Muscle of arm (tissue), 14 donors: Measurements from ENCODE around the gene ATP8B2. TPM values are rescaled to one million over a fixed set of nuclear protein-coding genes. Genes with fewer than 3 reads are reported as not detected.
"Not testable (repeated sequence)": the region's sequence is repeated elsewhere in the genome, so short reads cannot be mapped to it uniquely, and the experiment has no call there.

Source experiments
- DNase-seq: peaks from one replicate; pipeline ENCODE4 v3.0.0-alpha.2; 2013
- long read RNA-seq, 11 donors: transcript quantifications; one replicate each; lab custom pipeline, GENCODE V29; 2026
- polyA plus RNA-seq, 12 donors: library from polyadenylated mRNA; unstranded; fragments of 120-200 nt; gene quantifications; one replicate each; pipeline ENCODE4 v1.2.1, GENCODE V29; 2013; ENCODE audit not compliant: insufficient read length in 12 of 12

The ATP8B2 gene, protein sequence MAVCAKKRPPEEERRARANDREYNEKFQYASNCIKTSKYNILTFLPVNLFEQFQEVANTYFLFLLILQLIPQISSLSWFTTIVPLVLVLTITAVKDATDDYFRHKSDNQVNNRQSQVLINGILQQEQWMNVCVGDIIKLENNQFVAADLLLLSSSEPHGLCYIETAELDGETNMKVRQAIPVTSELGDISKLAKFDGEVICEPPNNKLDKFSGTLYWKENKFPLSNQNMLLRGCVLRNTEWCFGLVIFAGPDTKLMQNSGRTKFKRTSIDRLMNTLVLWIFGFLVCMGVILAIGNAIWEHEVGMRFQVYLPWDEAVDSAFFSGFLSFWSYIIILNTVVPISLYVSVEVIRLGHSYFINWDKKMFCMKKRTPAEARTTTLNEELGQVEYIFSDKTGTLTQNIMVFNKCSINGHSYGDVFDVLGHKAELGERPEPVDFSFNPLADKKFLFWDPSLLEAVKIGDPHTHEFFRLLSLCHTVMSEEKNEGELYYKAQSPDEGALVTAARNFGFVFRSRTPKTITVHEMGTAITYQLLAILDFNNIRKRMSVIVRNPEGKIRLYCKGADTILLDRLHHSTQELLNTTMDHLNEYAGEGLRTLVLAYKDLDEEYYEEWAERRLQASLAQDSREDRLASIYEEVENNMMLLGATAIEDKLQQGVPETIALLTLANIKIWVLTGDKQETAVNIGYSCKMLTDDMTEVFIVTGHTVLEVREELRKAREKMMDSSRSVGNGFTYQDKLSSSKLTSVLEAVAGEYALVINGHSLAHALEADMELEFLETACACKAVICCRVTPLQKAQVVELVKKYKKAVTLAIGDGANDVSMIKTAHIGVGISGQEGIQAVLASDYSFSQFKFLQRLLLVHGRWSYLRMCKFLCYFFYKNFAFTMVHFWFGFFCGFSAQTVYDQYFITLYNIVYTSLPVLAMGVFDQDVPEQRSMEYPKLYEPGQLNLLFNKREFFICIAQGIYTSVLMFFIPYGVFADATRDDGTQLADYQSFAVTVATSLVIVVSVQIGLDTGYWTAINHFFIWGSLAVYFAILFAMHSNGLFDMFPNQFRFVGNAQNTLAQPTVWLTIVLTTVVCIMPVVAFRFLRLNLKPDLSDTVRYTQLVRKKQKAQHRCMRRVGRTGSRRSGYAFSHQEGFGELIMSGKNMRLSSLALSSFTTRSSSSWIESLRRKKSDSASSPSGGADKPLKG
- 10 to 100 TPM in 11 of 12 donors, not detected in 1; 18.1 to 36.6 (median 24.9) TPM for polyA plus RNA-seq
- long read RNA-seq, donor 1, partial matches to known transcripts, result 0 of 1 reads
- long read RNA-seq, donor 1, other reads (novel, unspliced or antisense), result 0 of 1 reads
- long read RNA-seq, donor 2, result 0 reads
- long read RNA-seq, donor 3, result 0 reads
- long read RNA-seq, donor 4, partial matches to known transcripts, result 7 of 7 reads
- long read RNA-seq, donor 4, other reads (novel, unspliced or antisense), result 0 of 7 reads
- long read RNA-seq, donor 5, partial matches to known transcripts, result 0 of 2 reads
- long read RNA-seq, donor 5, other reads (novel, unspliced or antisense), result 0 of 2 reads
- long read RNA-seq, donor 6, result 0 reads
- long read RNA-seq, donor 7, result 0 reads
- long read RNA-seq, donor 8, result 0 reads
- long read RNA-seq, donor 9, partial matches to known transcripts, result 0 of 1 reads
- long read RNA-seq, donor 9, other reads (novel, unspliced or antisense), result 0 of 1 reads
- long read RNA-seq, donor 10, partial matches to known transcripts, result 24 of 24 reads
- long read RNA-seq, donor 10, other reads (novel, unspliced or antisense), result 0 of 24 reads
- long read RNA-seq, donor 11, result 0 reads

DNA sequence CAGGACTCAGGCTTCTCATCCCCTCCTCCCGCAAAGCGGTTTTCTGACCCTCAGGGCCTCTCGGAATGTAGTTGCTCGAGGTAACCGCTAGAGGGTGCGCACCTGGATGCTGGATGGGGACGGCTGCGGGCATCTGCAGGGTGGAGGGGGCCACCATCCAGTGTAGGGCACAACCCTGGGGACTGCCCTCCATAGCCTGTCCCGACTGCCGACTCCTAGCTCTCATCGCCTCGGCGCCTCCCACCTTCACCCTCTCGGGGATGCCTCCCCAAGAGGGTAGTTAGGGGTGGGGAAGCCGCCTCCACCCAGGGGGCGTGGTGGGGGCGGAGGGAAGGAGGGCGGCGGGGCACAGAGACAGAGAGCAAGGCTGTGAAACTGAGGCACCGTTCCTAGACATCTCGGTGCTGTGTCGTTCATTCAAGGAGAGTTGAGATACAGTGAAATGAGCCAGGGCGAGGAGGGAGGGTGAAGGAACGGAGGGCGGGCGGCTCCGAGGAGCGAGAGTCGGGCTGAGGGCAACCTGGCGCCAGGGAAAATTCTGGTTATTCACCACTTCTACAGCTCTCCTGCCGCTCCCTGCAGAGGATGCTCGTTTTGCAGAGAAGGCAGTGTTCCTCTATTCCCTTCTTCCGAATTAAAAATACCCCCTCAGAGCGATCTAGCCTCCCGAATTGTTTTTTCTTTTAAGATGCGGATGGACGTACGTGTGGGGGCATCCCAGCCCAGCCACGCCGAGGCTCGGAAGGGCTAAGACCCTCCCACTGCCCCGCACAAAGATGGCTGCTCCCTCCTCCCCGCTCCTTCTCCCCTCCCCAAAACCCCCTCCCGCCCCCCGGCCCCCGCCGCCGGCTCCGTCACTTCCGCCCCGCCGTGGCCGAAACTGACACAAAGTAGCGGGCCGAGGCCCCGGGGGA lies at the start of gene ATP8B2:
ATP8B2 (plus strand) TSS at position 857 of the 914 bp plus-strand sequence. CDS start 2,617 bp downstream, outside the sequence.
- peak; percentile 92 for DNase-seq

DNA sequence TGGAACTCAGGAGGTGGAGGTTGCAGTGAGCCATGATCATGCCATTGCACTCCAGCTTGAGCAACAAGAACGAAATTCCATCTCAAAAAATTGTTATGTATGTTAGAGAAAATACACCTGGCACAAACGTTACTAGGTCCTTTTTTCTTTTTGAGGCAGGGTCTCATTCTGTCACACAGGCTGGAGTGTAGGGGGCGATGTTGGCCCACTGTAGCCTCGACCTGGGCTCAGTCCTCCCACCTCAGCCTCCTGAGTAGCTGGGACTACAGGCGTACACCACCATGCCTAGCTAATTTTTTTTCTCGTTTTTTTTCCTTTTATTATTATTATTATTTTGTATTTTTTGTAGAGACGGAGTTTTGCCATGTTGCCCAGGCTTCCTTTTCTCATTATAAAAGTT lies 48.5 kb upstream of the ATP8B2 start:
- no peak for DNase-seq

DNA sequence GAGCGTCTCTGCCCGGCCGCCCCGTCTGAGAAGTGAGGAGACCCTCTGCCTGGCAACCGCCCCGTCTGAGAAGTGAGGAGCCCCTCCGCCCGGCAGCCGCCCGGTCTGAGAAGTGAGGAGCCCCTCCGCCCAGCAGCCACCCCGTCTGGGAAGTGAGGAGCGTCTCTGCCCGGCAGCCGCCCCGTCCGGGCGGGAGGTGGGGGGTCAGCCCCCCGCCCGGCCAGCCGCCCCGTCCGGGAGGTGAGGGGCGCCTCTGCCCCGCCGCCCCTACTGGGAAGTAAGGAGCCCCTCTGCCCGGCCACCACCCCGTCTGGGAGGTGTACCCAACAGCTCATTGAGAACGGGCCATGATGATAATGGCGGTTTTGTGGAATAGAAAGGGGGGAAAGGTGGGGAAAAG lies 37.7 kb upstream of the ATP8B2 start:
- DNase-seq, result not testable (repeated sequence)

DNA sequence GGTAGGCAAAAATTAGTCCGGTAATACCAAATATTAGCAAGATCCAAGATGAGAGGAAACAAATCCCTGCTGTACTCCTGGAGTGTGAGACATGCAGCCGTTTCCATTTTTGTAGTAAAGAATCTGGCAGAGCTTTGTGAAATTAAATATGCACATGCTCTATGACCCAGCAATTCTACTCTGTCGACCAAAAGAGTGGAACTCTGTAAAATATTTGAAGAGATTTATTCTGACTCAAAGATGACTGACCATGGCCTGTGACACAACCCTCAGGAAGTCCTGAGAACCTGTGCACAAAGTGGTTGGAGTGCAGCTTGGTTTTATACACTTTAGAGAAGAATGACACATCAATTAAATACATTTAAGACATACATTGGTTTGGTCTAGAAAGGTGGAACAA lies 36.7 kb upstream of the ATP8B2 start:
- no peak for DNase-seq

DNA sequence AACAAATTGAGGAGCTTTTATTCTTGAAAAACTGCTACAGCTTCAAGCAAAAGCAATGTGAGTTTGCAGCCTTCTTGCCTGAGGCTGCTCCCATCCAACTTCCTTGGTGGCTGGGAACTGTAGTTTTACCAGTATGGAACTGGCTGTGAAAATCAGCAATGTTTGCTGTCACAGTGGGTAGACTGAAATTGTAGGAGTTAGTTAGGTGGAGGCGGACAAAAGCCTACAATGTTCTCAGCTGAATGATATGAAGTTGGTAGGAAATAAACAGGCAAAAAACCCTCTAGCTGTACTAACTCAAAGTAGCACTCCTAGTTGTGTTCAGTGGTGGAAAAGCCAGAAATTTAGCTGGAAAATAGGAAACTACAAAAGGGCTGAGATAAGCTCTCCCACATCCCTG lies 34.4 kb upstream of the ATP8B2 start:
- DNase-seq, result no peak

DNA sequence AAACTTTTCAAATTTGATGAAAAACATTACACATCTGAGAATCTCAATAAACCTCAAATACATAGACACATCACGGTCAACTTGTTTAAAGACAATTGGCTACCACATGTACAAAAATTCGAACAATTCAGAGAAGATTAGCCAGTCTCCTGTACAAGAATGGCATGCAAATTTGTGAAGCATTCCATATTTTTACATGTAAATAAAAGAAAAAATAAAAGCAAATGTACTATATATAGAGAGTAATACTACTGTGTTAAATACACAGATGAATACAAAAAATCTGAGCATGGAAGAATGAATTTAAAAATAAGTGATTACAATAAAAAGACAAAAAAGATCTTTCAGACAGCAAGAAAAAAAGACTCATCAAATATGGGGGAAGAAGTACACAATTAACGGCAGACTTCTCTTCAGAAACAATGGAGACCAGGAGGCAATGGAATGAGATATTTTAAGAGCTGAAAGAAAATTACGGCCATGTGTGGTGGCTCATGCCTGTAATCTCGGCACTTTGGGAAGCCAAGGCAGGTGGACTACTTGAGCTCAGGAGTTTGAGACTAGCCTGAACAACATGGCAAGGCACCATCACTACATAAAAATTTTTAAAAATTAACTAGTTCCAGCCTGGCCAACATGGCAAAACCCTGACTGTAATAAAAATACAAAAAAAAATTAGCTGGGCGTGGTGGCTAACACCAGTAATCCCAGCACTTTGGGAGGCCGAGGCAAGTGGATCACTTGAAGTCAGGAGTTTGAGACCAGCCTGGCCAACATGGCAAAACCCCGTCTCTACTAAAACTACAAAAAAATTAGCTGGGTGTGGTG lies 29.7 kb upstream of the ATP8B2 start:
- DNase-seq, result no peak

DNA sequence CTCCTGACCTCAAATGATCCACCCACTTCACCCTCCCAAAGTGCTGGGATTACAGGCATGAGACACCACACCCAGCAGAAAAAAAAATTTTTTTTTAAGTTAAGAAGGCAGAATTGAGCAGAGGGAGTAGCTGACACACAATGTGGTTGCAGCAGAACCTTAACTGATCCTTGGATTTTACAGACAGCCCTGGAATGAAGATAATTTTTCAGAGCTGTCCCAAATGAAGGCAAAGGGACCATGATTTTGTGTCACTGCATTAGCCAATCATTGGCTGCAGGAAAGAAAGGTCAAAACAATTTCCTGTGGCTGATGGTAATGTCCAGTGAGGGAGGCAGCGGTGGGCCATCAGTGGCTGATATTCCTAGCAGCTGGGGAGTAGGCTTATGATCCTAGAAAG lies 23.7 kb upstream of the ATP8B2 start:
- no peak for DNase-seq

DNA sequence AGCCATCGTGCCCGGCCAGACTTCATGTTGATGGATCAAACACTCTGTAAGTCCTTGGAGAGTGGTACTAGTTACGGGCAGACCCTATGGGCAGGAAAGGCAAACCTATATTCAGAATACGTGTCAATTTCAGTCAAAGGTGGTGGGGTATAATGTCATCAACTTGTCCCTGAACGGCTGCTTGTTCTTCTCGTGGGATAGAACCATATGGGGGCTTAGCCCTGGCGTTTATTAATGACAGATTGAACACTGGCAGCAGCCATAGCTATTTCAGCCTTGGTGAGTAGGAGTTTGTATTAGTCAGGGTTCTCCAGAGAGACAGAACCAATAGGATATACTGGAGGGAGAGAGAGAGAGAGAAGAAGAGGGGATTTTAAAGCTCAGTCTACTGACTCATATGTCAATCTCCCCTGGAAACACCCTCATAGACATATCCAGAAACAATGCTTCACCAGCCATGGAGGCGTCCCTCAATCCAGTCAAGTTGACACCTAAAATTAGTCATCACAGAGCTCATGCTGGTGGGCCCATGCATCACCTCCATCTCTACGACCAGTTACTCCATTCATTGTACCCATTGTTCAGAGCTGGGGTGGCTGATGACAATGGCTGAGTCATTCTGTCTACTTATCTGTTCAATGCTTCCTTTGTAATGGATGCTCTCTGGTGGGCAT lies 20.5 kb upstream of the ATP8B2 start:
- no peak for DNase-seq

DNA sequence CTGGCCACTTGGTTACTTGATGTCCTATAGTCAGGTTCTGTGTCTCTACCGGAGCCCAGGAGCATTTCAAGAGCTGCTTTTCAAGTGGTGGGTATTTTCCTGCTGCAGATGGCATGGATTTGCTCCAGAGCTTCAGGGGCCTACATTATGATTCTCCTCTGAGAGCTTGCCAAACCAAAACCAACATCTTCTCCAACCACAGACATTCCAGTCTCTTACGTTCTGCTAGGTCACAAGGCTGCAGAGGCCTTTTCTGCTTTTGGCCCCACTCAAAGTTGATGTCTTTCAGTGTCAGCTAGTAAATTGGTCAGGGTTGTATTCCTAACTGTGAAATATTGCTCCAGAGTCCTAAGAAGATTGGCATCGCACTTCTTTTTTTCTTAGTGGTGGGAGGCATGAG lies 19.2 kb upstream of the ATP8B2 start:
- no peak for DNase-seq

DNA sequence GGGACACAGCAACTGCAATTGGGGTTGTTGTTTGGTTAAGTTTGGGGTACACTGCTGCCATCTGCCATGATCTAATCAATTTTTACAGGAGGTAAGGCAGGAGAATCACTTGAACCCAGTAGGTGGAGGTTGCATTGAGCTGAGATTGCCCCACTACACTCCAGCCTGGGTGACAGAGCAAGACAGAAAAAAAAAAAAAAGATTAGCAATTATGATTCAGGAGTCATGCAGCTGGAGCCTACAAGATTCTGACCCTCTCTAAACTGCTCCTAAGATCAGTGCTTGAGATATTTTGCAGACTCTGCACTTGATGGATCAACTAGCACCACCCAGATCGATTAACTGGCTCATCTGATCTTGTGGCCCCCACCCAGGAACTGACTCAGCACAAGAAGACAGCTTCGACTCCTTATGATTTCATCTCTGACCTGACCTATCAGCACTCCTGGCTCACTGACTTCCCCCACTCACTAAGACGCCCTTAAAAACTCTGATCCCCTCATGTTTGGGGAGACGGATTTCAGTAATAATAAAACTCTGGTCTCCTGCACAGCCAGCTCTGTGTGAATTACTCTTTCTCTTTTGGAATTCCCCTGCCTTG lies 17.6 kb upstream of the ATP8B2 start:
- DNase-seq, result not testable (repeated sequence)

DNA sequence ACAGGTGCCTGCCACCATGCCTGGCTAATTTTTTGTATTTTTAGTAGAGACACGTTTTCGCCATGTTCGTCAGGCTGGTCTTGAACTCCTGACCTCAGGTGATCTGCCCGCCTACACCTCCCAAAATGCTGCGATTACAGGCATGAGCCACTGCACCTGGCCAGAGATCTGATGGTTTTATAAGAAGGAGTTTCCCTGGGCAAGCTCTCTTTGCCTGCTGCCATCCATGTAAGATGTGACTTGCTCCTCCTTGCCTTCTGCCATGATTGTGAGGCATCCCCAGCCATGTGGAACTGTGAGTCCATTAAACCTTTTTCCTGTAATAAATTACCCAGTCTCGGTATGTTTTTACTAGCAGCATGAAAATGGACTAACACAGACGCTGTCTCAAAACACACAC lies 16.2 kb upstream of the ATP8B2 start:
- not testable (repeated sequence) for DNase-seq

DNA sequence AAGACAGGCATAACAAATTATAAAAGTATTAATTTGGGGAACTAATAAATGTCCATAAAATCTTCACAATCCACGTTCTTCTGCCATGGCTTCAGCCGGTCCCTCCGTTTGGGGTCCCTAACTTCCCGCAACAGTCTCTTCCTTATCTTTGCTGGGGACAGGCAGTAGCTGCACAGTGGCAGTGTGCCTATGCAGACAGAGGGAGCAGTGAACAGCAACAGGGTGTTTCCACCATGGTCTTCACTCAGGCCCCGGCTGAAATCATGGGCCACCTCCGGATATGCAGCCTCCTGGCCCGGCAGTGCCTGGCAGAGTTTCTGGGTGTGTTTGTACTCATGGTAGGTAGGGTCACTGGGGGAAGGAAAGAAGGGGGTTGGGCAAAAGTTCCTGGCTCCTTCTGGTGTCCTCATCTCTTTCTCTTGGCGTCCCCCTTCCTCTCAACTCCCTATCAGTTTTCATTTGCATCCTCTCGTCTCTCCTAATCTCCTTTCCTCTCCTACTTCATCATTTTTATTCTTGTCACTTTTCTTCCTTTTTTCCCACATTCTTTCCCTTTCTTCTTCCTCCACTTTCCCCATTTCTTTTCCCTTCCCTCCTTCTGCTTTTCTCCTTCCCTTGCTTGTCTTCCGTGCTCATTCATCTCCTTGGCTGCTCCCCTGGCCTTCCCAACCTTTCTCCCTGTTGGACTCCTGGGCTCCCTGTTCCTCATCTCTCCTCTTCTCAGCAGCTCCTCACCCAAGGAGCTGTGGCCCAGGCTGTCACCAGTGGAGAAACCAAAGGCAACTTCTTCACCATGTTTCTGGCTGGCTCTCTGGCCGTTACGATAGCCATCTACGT lies 12.9 kb upstream of the ATP8B2 start:
- not testable (repeated sequence) for DNase-seq

DNA sequence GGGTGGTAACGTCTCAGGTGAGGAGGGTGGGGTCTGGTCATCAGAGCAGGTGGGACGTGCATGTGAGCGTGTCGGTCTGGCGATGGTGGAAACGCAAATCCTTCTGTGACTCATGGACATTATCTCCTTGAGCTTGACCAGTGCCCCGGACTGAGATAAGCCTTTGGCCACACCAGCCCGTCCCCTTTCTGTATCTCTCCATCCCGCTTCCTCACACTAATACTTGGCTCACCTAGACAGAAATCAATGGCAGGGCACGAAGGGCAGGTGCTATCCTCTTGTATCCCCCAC lies 12.3 kb upstream of the ATP8B2 start:
- DNase-seq, result no peak

DNA sequence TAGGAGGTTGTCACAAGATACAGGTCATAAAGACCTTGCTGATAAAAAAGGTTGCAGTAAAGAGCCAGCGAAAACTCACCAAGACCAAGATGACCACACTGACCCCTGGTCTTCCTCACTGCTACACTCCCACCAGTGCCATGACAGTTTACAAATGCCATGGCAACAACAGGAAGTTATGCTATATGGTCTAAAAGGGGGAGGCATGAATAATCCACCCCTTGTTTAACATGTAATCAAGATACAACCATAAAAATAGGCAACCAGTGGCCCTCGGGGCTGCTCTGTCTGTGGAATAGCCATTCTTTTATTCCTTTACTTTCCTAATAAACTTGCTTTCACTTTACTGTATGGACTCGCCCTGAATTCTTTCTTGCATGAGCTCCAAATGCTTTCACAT lies 11.1 kb upstream of the ATP8B2 start:
- not testable (repeated sequence) for DNase-seq

DNA sequence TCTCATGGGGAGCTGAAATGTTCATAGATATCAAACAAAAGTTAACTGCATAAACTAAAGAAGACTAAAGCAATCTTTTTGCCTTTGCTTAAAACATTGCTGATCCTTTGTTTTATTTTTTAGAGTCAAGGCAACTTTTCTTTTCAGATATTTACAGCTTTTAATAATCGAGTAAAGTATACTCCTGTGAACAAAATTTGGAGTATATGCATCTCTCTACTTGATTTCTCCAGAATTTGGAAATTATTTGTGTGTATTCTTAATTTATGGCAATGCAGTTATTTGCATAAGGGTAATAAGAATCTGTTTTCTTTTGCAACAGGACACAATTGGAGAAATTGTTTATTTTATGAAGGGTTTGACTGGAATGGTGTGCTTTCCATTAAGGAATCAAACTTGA lies 8.6 kb upstream of the ATP8B2 start:
- DNase-seq, result no peak

DNA sequence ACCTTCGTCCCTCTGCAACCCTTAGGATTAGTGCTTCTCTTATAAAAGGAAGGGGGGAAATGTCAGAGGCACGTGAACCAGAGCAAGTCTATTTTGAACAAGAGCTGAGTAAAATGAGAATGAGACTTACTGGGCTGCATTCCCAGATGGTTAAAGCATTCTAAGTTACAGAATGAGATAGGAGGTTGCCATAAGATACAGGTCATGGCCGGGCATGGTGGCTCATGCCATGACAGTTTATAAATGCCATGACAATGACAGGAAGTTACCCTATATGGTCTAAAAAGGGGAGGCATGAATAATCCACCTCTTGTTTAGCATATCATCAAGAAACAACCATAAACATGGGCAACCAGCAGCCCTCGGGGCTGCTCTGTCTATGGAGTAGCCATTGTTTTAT lies 6.9 kb upstream of the ATP8B2 start:
- DNase-seq, result no peak
